D721Med (cell line): Measurements from ENCODE around the gene PLXND1.
A peak's percentile ranks its signal among the peaks of the same experiment; 100 is the strongest.

Source experiments
- DNase-seq: peaks from one replicate; pipeline ENCODE4 v3.0.0; 2011; ENCODE audit warnings: low spot score; ENCODE audit not compliant: insufficient read length
- FAIRE-seq: peaks from 2 replicates; lab custom pipeline; 2011; peaks lifted over from hg19 to GRCh38; lab: Jason Lieb, UNC
- TF ChIP-seq, protein P1 (sequence below): IDR thresholded peaks from 2 replicates; pipeline ENCODE4 v1.5.1; 2012; ENCODE audit warnings: mild to moderate bottlenecking, control low read depth; ENCODE audit not compliant: insufficient read depth; ENCODE audit errors: missing control alignments

PLXND1 gene

DNA sequence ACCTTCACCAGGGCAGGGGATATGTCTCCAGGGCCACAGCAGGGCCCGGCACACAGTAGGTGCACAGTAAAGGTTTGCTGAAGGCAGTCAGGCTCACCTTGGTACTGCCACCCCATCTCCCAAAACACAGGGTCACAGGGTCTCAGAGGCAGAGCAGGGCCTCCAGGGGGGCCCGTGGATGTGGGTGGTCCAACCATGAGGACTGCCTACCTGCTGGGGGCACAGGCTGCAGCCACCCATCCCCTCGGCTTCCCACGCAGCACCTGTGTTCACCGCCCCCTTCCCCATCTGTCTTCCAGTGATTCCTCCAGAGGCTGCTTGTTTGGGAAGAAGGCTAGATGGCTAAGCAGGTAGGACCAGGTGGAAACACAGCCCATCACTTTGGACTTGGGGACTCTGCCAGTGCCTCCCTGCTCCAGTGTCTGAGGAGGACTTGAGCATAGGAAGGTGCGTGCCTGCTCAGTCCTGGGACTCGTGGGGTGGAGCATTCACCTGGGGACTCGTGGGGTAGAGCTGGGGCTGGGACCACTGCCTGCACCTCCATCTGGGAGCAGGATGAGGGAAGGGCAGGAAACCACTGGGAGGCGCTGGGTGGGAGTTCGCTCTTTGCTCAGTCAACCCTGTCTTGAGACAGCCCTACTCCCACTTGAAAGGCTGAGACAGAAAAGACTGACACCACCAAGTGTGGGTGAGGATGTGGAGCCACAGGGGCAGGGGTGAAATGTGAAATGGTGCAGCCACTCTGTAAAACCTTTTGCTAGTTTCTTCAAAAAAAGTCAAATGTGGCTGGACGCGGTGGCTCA, 18.8 kb upstream of the PLXND1 start:
- FAIRE-seq = no peak
- DNase-seq = peak; percentile 46

DNA sequence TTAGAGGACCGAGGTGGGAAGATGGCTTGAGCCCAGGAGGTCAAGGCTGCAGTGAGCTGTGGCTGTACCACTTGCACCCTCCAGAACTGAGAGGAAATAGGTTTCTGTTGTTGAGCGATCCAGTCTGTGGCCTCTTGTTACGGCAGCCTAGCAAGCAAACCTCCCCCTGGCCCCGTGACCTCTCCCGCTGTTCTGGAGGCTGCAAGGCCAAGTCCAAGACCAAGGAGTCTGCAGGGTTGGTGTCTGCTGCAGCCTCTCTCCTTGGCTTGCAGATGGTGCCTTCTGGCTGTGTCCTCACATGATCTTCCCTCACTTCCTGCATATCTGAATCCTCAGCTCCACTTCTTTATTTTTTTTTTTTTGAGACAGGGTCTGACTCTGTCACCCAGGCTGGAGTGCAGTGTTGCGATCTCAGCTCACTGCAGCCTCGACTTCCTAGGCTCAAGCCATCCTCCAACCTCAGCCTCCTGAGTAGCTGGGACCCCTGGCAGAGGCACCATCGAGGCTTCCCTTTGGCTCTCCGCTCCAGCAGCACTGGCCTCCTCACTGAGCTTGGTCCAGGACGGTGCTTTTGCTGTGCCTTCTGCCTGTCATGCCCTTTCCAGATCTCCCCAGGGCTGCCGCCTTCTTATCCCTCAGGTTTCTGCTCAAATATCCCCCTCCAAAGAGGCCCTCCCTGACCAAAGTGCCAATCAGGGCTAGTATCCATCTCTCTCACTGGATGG, 18.0 kb upstream of the PLXND1 start:
- DNase-seq (no peak), FAIRE-seq (no peak)
- TF ChIP-seq, protein P1, sequence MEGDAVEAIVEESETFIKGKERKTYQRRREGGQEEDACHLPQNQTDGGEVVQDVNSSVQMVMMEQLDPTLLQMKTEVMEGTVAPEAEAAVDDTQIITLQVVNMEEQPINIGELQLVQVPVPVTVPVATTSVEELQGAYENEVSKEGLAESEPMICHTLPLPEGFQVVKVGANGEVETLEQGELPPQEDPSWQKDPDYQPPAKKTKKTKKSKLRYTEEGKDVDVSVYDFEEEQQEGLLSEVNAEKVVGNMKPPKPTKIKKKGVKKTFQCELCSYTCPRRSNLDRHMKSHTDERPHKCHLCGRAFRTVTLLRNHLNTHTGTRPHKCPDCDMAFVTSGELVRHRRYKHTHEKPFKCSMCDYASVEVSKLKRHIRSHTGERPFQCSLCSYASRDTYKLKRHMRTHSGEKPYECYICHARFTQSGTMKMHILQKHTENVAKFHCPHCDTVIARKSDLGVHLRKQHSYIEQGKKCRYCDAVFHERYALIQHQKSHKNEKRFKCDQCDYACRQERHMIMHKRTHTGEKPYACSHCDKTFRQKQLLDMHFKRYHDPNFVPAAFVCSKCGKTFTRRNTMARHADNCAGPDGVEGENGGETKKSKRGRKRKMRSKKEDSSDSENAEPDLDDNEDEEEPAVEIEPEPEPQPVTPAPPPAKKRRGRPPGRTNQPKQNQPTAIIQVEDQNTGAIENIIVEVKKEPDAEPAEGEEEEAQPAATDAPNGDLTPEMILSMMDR = no peak

More for the DNA sequence above, 18.8 kb upstream of the PLXND1 start:
- TF ChIP-seq, protein P1 = no peak

DNA sequence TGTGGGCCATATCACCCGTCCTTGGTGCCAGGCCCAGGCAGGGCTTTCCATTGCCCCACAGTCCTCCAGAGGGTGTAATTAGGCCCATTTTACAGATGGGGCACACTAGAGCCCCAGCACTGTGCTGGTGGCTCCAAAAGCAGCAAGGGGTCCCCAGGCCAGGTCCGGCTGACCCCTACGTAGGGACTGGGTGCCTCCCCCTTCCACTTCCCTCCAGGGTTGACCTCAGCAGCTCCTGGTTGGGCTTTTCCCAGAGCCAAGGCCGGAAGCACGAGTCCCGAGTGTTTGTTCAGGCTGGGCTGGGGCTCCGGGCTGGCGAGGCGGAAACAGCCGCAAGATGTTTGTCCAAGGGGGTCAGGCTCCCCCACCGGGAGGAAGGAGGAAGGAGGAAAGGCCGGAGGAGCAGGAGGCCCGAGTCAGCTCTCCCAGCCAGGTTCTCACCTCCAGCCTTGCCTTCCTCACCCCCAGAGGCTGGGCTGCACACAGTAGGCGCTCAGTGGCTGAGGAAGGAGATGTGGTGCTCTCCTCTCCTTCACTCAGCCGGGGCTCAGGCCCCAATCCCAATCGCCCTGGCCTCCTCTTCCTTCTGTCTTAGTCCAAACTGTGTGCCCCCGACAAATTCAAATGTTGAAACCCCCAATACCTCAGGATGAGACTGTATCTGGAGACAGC, 17.1 kb upstream of the PLXND1 start:
- DNase-seq = peak; percentile 2
- FAIRE-seq = no peak
- TF ChIP-seq, protein P1 = no peak

DNA sequence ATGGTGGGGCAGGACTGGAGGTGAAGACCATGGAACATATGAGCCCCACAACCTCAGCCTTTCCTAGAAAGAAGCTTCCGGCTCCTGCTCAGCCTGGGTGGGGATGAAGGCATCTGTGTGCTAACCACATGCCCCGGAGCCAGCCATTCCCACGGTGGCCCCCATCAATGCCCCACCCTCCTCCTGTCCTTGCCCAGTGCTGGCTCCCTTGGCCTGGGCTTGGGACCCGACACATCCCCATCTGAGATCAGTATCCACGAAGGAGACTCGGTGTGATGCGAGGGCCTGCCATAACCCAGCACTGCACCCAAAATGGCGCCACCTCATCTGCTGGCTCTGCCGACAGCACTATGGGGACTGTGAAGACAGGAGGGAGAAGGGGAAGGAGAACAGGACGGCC, 16.5 kb upstream of the PLXND1 start:
- DNase-seq (peak; percentile 7), FAIRE-seq (no peak)
- TF ChIP-seq, protein P1 = no peak

DNA sequence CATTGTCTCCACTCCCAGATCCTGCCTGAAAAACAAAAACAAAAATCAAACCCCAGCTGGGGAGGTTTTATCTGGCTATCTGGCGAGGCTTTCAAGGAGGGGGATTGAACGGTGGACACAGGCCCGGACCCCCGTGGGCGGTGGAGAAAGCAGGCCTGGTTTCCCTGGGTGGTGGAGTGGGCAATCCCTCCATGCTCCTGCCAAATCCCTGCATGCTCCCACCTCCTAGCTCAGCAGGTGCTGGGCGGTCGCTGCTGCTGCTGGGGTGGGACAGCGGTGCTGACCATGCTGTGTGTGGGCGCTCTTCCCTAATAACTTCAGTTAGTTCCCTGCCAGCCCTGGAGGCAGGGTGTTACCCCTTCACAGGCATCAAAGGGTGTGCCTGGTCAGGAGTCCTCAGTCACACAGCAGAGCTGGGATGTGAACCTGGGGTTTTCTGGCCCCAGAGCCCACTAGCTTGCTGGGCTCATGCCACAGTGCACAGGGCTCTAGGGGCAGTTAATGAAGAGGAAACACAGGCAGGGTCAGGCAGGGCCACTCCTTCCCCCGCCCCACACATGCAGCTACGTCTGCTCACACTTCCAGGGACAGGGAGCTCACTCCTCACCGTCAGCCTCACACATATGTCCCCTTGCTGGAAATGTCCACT, 15.9 kb upstream of the PLXND1 start:
- TF ChIP-seq, protein P1 = no peak
- DNase-seq (peak; percentile 5), FAIRE-seq (no peak)

DNA sequence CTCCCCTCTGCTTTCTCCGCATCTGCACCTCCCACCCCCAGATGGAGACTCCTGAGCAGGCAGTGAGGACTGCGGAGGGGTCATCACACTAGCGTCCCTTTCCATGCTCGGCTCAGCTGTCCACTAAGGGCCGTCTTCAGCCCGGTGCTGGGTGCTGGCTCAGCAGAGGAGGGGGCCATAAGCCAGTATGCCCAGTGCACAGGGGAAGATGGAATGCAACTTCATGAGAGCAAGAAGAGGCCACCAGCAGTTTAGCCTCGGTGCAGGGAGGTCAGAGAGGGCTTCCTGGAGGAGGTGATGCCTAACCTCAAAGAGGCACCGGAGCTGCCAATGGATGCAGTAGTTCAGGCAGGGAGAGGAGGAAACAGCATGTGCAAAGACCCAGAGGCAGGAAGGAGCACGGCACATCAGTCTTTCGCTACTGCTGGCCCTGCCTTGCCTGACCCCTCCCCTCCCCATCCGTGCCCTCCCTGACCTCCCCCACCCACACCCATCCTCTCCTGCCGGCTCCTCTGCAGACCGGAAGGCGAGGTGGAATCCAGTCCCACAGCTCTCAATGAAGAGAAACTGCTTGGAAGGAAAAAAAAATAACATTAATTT, 15.2 kb upstream of the PLXND1 start:
- DNase-seq (peak; percentile 10), FAIRE-seq (no peak)
- TF ChIP-seq, protein P1 = no peak
